GM12864 (cell line): ENCODE measurements around the gene VWDE.
"Not testable (repeated sequence)": the region's sequence is repeated elsewhere in the genome, so short reads cannot be mapped to it uniquely, and the experiment has no call there.

Experiments used
- DNase-seq: peaks from one replicate; pipeline ENCODE4 v3.0.0-alpha.2; 2011; ENCODE audit warnings: low read depth
- H3K4me3 ChIP-seq: 2 replicates; pipeline ENCODE4 v1.5.1; 2011; ENCODE audit warnings: mild to moderate bottlenecking, low read depth, low read length, control low read depth
- CTCF ChIP-seq: IDR thresholded peaks from 2 replicates; pipeline ENCODE4 v1.5.1; 2011; ENCODE audit warnings: low read depth, mild to moderate bottlenecking, moderate library complexity, low read length, control low read depth, inconsistent platforms; ENCODE audit errors: missing control alignments

Gene VWDE

DNA sequence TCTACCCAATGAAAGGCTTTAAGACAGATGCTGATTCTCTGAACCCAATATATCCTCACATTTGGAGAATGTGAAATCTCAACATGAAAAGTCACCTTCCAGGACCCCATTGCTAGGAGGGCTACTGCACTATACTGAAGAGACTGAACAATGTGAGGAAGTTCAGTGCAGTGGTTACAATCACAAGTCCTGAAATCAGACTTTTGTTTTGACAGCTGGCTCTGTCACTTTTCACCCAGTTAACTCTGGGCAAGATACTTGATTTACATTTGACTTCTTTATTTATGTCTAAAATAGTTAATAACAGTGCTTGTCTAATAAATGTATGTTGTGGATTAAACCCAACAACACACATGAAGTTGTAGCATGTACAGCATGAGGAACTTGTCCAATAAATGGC, 14.8 kb upstream of the VWDE start:
- DNase-seq, result no peak
- no peak for TF ChIP-seq CTCF
- no peak overlapping the region for H3K4me3 ChIP-seq

DNA sequence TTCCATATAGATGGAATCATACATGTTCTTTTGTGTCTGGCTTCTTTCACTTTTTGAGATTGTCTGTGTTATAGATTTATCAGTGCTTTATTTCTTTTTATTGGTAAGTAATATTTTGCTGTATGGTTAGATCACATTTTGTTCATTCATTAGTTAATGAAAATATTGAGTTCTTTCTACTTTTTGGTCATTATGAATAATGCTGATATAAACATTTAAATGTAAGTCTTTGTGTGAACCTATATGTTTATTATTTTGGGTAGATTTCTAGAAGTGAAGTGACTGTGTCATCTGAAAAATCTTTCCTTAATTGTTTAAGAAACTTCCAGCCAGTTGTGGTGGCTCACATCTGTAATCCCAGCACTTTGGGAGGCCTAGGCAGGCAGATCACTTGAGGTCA, 11.4 kb upstream of the VWDE start:
- no peak for TF ChIP-seq CTCF
- DNase-seq, result no peak
- H3K4me3 ChIP-seq, result no peak overlapping the region

DNA sequence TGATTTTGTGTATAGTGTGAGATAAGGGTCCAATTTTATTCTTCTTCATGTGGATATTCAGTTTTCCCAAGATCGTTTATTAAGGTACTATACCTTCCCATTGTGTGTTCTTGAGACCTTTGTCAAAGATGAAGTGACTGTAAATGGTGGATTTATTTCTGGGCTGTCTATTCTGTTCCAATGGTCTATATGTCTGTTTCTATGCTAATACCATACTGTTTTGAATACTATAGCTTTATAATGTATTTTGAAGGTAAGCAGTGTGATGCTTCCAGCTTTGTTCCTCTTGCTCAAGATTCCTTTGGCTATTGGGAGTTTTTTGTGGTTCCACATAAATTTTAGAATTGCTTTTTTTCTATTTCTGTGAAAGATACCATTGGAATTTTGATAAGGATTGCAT, 8.7 kb upstream of the VWDE start:
- H3K4me3 ChIP-seq, result no peak overlapping the region
- TF ChIP-seq CTCF, result no peak
- no peak for DNase-seq

DNA sequence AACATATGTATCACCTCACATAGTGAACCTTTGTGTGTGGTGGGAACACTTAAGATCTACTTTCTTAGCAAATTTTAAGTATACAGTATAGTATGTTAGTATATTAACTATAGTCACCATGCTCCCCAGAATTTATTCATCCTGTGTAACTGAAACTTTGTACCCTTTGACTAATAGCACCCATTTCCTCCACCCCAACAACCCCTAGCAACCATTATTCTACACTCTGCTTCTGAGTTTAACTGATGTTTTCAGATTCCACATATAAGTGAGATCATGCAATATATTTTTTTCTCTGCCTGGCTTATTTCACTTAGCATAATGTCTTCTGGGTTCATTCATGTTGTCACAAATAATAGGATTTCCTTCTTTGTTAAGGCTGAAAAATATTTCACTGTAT, 6.9 kb upstream of the VWDE start:
- no peak for DNase-seq
- TF ChIP-seq CTCF, result no peak
- H3K4me3 ChIP-seq, result no peak overlapping the region

- no peak for TF ChIP-seq CTCF
- H3K4me3 ChIP-seq, result no peak overlapping the region
- no peak for DNase-seq
Observed at GRCh38 chr7:12409097-12409711, 5.5 kb upstream of the VWDE start.

- not testable (repeated sequence) for DNase-seq, H3K4me3 ChIP-seq
Observed at GRCh38 chr7:12407652-12408051, 4.0 kb upstream of the VWDE start.

GRCh38 chr7:12402365-12402725, 1.3 kb downstream of the VWDE start:
- H3K4me3 ChIP-seq, result no peak overlapping the region
- no peak for TF ChIP-seq CTCF
- DNase-seq, result no peak
